Measurements from ENCODE around the gene FICD.
"Not testable (repeated sequence)": the region's sequence is repeated elsewhere in the genome, so short reads cannot be mapped to it uniquely, and the experiment has no call there.

FICD gene

DNA sequence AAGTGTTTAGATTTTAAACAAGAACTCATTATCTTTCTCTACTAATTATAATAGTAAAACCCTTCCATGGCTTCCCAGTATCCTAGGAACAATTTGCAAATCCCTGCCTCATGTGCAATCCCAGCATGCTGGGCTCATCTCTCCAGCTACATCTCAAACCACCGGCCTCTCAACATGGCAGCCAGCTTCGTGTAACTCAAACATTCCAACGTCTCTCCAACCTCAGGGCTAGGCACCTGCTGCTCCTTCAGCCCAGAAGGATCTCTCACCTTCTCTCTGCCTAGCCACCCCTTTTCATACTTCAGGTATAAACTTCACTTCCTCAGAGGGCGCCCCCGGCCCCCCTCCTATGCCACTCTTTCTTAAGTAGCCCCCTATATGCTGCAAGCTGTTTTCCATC, 38.7 kb downstream of the FICD start:
- TF ChIP-seq, protein P1, sequence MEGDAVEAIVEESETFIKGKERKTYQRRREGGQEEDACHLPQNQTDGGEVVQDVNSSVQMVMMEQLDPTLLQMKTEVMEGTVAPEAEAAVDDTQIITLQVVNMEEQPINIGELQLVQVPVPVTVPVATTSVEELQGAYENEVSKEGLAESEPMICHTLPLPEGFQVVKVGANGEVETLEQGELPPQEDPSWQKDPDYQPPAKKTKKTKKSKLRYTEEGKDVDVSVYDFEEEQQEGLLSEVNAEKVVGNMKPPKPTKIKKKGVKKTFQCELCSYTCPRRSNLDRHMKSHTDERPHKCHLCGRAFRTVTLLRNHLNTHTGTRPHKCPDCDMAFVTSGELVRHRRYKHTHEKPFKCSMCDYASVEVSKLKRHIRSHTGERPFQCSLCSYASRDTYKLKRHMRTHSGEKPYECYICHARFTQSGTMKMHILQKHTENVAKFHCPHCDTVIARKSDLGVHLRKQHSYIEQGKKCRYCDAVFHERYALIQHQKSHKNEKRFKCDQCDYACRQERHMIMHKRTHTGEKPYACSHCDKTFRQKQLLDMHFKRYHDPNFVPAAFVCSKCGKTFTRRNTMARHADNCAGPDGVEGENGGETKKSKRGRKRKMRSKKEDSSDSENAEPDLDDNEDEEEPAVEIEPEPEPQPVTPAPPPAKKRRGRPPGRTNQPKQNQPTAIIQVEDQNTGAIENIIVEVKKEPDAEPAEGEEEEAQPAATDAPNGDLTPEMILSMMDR (IDR thresholded peaks at IDR 0.05; ENCODE audit: poor library complexity, severe bottlenecking): no peak
- peaks cover 67% of the 10 kb centered on the region for H3K36me3 ChIP-seq (ENCODE audit: low read depth)
- no peak for ATAC-seq (ENCODE audit: low read depth)

DNA sequence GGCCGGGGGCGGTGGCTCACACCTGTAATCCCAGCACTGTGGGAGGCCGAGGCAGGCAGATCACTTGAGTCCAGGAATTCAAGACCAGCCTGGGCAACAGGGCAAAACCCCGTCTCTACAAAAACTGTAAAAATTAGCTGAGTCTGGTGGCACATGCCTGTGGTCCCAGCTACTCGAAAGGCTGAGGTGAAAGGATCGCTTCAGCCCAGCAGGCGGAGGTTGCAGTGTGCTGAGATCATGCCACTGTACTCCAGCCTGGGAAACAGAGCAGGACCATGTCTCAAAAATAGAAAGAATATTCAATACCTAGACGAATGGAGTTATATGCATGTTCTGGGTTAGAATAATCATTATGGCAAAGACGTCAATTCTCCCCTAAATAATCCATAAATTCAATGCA, 40.3 kb downstream of the FICD start:
- H3K9me3 ChIP-seq (ENCODE audit: severe bottlenecking); H3K27ac ChIP-seq (ENCODE audit: poor library complexity, severe bottlenecking); H3K4me1 ChIP-seq (ENCODE audit: insufficient read depth, poor library complexity, severe bottlenecking); H3K27me3 ChIP-seq (ENCODE audit: insufficient read depth, poor library complexity, severe bottlenecking); ATAC-seq (ENCODE audit: low read depth); H3K4me3 ChIP-seq (ENCODE audit: severe bottlenecking); DNase-seq (ENCODE audit: low spot score): not testable (repeated sequence)
- peaks cover 58% of the 10 kb centered on the region for H3K36me3 ChIP-seq (ENCODE audit: low read depth)

More for the DNA sequence above, 38.7 kb downstream of the FICD start:
- DNase-seq (ENCODE audit: low spot score): no peak
- H3K27me3 ChIP-seq (ENCODE audit: insufficient read depth, poor library complexity, severe bottlenecking): no peaks in the 10 kb centered on the region
- H3K4me3 ChIP-seq (ENCODE audit: severe bottlenecking): no peak overlapping the region
- no peaks in the 10 kb centered on the region for H3K9me3 ChIP-seq (ENCODE audit: severe bottlenecking)
- H3K27ac ChIP-seq (ENCODE audit: poor library complexity, severe bottlenecking): no peak overlapping the region
- H3K4me1 ChIP-seq (ENCODE audit: insufficient read depth, poor library complexity, severe bottlenecking): no peaks in the 10 kb centered on the region

DNA sequence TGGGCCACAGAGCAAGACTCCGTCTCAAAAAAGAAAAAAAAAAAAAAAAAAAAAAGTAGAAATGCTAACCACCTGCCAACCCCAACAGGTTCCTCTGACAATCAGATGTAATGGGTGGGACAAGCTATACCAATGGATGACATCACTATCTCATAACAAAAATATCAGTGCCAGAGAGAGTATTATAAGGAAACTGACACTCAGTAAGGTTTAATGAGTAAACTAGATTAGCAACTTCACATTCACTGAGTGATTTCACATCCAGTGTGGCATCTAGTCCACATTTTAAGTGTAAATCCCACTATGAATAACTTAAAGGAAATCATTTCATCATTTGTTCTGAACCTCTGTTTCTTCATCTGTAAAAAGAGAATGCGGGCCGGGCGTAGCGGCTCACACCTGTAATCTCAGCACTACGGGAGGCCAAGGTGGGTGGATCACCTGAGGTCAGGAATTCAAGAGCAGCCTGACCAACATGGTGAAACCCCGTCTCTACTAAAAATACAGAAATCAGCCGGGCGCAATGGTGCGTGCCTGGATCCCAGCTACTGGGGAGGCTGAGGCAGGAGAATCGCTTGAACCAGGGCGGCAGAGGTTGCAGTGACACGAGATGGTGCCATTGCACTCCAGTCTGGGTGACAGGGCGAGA, 44.1 kb downstream of the FICD start:
- ATAC-seq (ENCODE audit: low read depth) (no peak), DNase-seq (ENCODE audit: low spot score) (no peak)
- Histone ChIP-seq H3K36me3 (ENCODE audit: low read depth) (peaks cover 47% of the 10 kb centered on the region), H3K4me1 (ENCODE audit: insufficient read depth, poor library complexity, severe bottlenecking) (no peaks in the 10 kb centered on the region), H3K27me3 (ENCODE audit: insufficient read depth, poor library complexity, severe bottlenecking) (no peaks in the 10 kb centered on the region), H3K9me3 (ENCODE audit: severe bottlenecking) (no peaks in the 10 kb centered on the region), H3K4me3 (ENCODE audit: severe bottlenecking) (no peak overlapping the region), H3K27ac (ENCODE audit: poor library complexity, severe bottlenecking) (no peak overlapping the region)
- TF ChIP-seq, protein P1 (IDR thresholded peaks at IDR 0.05; ENCODE audit: poor library complexity, severe bottlenecking): no peak

DNA sequence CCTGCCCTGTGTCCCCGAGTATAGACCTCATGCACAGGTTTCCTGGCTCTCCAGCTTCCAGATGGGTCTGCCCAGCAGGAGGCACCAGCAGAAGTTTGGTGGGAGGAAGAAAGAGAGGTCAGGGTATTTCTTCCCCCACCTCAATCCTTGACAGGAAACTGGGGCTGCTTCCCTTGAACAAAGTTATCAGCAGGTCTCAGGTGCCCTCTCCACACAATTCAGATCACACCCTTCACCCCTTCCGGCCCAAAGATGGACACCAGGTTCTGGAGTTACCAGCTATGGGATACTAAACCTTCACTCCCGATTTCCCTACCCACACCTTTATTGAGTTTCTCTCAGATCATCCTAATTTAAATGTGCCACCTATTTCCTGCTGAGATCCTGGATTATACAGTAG, 44.7 kb downstream of the FICD start:
- peak overlapping the region; percentile 78 for H3K4me3 ChIP-seq (ENCODE audit: severe bottlenecking)
- H3K36me3 ChIP-seq (ENCODE audit: low read depth): peaks cover 51% of the 10 kb centered on the region
- H3K9me3 ChIP-seq (ENCODE audit: severe bottlenecking): no peaks in the 10 kb centered on the region
- no peaks in the 10 kb centered on the region for H3K4me1 ChIP-seq (ENCODE audit: insufficient read depth, poor library complexity, severe bottlenecking)
- ATAC-seq (ENCODE audit: low read depth) (no peak), DNase-seq (ENCODE audit: low spot score) (no peak)
- H3K27me3 ChIP-seq (ENCODE audit: insufficient read depth, poor library complexity, severe bottlenecking): no peaks in the 10 kb centered on the region
- H3K27ac ChIP-seq (ENCODE audit: poor library complexity, severe bottlenecking): peak overlapping the region; percentile 76
- TF ChIP-seq, protein P1 (IDR thresholded peaks at IDR 0.05; ENCODE audit: poor library complexity, severe bottlenecking): no peak

DNA sequence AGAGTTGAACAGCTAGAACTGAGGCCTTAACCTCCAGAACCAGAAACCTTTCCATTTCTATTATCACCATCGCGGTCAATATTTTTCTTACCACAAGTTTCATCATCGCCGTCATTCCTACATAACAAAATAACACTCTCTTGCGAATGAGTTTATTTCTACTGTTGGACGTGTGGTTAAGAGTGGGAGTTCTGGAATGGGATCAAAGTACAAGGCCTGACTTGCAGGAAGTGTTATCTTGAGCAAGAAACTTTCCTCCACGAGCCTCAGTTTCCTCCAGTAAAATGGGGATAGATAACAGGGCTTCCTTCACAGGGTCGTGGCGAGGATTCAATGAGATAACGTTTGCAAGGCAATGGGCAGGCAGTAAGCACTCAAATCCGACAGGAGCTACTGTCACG, 45.2 kb downstream of the FICD start:
- TF ChIP-seq, protein P1 (IDR thresholded peaks at IDR 0.05; ENCODE audit: poor library complexity, severe bottlenecking): no peak
- H3K36me3 ChIP-seq (ENCODE audit: low read depth): peaks cover 51% of the 10 kb centered on the region
- DNase-seq (ENCODE audit: low spot score): no peak
- ATAC-seq (ENCODE audit: low read depth): no peak
- no peaks in the 10 kb centered on the region for H3K4me1 ChIP-seq (ENCODE audit: insufficient read depth, poor library complexity, severe bottlenecking)
- H3K4me3 ChIP-seq (ENCODE audit: severe bottlenecking): peak overlapping the region; percentile 78
- H3K9me3 ChIP-seq (ENCODE audit: severe bottlenecking): no peaks in the 10 kb centered on the region
- peak overlapping the region; percentile 76 for H3K27ac ChIP-seq (ENCODE audit: poor library complexity, severe bottlenecking)
- no peaks in the 10 kb centered on the region for H3K27me3 ChIP-seq (ENCODE audit: insufficient read depth, poor library complexity, severe bottlenecking)

All from RWPE2 (cell line).